ENCODE data around the gene RNF181. TPM values are rescaled to one million over a fixed set of nuclear protein-coding genes. Genes with fewer than 3 reads are reported as not detected.
A peak's percentile ranks its signal among the peaks of the same experiment; 100 is the strongest.

RNF181 gene, protein sequence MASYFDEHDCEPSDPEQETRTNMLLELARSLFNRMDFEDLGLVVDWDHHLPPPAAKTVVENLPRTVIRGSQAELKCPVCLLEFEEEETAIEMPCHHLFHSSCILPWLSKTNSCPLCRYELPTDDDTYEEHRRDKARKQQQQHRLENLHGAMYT
- 100 to 1,000 TPM in 3 of 4 donors, 10 to 100 TPM in 1; 73.4 to 182 (median 134) TPM for total RNA-seq

DNA sequence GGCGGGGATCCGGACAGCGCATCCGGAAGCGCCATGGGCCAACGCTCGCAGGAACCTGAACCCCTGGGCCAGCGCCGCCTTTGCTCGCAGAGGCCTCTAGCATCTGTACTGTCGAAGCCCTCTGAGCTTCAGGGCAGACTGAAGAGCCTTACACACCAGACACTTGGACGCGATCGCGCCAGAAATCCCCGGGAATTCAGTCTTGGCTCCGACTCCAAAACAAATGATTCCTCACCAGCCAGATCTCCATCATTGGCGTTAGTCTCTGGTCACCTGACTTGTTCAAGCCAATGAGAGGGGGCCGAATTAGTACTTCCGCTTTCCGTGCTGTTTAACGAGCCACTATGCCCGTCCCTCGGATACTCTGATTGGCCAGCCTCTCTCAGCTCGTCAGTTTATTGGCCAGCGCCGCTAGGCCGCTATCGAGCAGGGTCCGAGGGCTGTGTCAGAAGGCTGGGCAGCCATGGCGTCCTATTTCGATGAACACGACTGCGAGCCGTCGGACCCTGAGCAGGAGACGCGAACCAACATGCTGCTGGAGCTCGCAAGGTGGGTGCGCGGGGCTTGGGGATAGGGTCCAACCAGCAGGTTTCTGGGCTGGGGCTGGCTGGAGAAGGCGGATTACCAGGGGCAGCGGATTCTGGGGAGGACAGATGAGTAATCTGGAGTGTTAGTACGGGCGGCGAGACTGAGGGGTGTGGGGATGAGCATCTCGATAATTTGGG, at the start of gene RNF181:
Gene RNF181, plus strand, starts transcription at position 445 of the 725 bp plus-strand sequence. Its CDS starts 19 bp downstream, at position 464.
- peaks cover 0 to 22% (median 0%) of the 10 kb centered on the region in 3 donors for H3K36me3 ChIP-seq
- peaks cover 9 to 38% (median 11%) of the 10 kb centered on the region in 4 donors for H3K4me1 ChIP-seq
- TF ChIP-seq CTCF (IDR thresholded peaks at IDR 0.05) (no peak), POLR2A (IDR thresholded peaks at IDR 0.05) (peak; percentile 79 to 82)
- H3K4me3 ChIP-seq, result peak within 1 kb of the TSS; percentile 75 to 97 (median 86)
- DNase-seq, result peak; percentile 93 to 98 (median 95)
- peak within 1 kb of the TSS; percentile 84 to 94 (median 88) for H3K27ac ChIP-seq
- H3K9me3 ChIP-seq, result no peaks in the 10 kb centered on the region
- no peaks in the 10 kb centered on the region for H3K27me3 ChIP-seq

- Histone ChIP-seq H3K4me3 (no peak overlapping the region), H3K9me3 (no peaks in the 10 kb centered on the region), H3K4me1 (peaks cover 0 to 32% (median 1%) of the 10 kb centered on the region in 4 donors), H3K27me3 (no peaks in the 10 kb centered on the region), H3K36me3 (peaks cover 0 to 77% (median 2%) of the 10 kb centered on the region in 3 donors), H3K27ac (no peak overlapping the region)
- no peak for TF ChIP-seq CTCF (IDR thresholded peaks at IDR 0.05)
- no peak for TF ChIP-seq POLR2A (IDR thresholded peaks at IDR 0.05)
- DNase-seq, result no peak
Measured at GRCh38 chr2:85545780-85546240, 49.7 kb upstream of the RNF181 start.

DNA sequence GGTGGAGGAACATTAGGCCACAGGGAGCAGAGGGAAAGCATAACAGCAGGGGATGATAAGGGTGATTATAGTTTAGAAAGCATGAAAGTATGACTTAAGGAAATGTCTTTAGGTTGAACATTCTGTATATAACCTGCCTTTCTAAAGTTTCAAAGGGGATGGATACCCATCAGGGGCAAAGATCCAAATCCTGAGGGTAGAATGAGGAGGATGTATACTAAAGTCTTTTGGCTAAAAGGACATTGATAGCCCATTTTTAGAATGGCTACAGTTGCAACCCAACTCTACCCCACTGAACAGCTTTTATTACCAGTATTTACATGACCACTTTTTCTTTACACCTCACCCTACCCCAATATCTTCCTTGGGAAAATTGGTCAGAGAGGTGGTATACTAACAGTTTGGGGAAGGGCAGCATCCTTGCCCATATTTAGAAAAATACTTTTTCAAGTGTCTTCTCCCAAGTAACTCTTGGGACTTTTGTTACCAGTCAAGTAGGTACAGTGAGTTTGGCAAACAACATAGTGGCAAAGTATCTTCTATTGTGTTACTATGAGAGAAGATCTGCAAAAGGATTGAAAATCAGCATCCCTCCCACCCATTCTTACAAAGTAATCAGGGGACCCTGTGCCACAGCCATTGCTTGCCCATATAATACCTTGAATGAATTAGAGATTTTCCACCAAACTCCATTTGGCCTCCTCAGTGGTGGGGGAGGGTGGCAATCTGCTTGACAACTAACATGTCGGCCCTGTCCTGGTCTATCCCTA, 48.3 kb upstream of the RNF181 start:
- no peak for DNase-seq
- H3K36me3 ChIP-seq, result peaks cover 0 to 79% (median 2%) of the 10 kb centered on the region in 3 donors
- H3K4me3 ChIP-seq, result no peak overlapping the region
- no peaks in the 10 kb centered on the region for H3K9me3 ChIP-seq
- no peaks in the 10 kb centered on the region for H3K27me3 ChIP-seq
- TF ChIP-seq CTCF (IDR thresholded peaks at IDR 0.05) (no peak), POLR2A (IDR thresholded peaks at IDR 0.05) (no peak)
- no peak overlapping the region for H3K27ac ChIP-seq
- H3K4me1 ChIP-seq, result peaks cover 0 to 24% (median 0%) of the 10 kb centered on the region in 4 donors

- Histone ChIP-seq H3K36me3 (peaks cover 0 to 79% (median 0%) of the 10 kb centered on the region in 3 donors), H3K27ac (no peak overlapping the region), H3K27me3 (no peaks in the 10 kb centered on the region), H3K4me3 (no peak overlapping the region), H3K4me1 (peaks cover 0 to 18% (median 0%) of the 10 kb centered on the region in 4 donors), H3K9me3 (no peaks in the 10 kb centered on the region)
- TF ChIP-seq POLR2A (IDR thresholded peaks at IDR 0.05) (no peak), CTCF (IDR thresholded peaks at IDR 0.05) (no peak)
- no peak for DNase-seq
Measured at GRCh38 chr2:85547859-85548607, 47.5 kb upstream of the RNF181 start.

- no peak overlapping the region for H3K4me3 ChIP-seq
- TF ChIP-seq CTCF (IDR thresholded peaks at IDR 0.05) (no peak), POLR2A (IDR thresholded peaks at IDR 0.05) (no peak)
- H3K36me3 ChIP-seq, result peaks cover 0 to 79% (median 0%) of the 10 kb centered on the region in 3 donors
- no peak for DNase-seq
- peaks cover 0 to 16% (median 0%) of the 10 kb centered on the region in 4 donors for H3K4me1 ChIP-seq
- H3K27ac ChIP-seq, result no peak overlapping the region
- no peaks in the 10 kb centered on the region for H3K9me3 ChIP-seq
- H3K27me3 ChIP-seq, result no peaks in the 10 kb centered on the region
Measured at GRCh38 chr2:85548608-85548900, 47.0 kb upstream of the RNF181 start.

Measured in Peyer's patch (tissue), 4 donors.